Suprapubic skin (tissue), 3 donors: ENCODE measurements around the gene PIGZ.

Experiments
- POLR2AphosphoS5 ChIP-seq, 3 donors: sonication (generic); formaldehyde crosslinking; IDR thresholded peaks; one replicate each; pipeline ENCODE4 v1.6.1; 2017; ENCODE audit warnings: antibody characterized with exemption in 3 of 3
- TF ChIP-seq, protein P1 (sequence below), 2 donors: fragments of 200-600 bp in 1 of 2; fragments of 450-650 bp in 1 of 2; sonication (generic) in 1 of 2; IDR thresholded peaks; one replicate each; pipeline ENCODE4 v1.5.1; 2016 to 2019; ENCODE audit warnings: antibody characterized with exemption in 2 of 2, mild to moderate bottlenecking in 1 of 2, moderate library complexity in 1 of 2

DNA sequence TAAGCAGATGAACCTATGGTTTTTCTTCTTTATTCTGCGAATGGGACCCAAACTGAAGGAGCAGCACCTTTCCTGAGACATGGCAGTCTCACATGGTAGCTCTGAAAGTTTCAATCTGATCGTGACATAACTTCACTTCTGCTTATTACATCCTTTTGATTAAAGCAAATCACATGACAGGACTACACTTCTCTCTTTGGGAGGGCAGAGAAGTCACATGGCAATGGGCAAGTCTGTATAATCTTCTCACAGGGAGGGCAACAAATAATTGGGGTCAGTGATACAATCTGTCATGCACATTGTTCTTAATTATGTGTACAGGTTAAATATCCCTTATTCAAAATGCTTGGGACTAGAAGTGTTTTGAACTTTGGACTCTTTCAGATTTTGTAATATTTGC is 47.9 kb downstream of the PIGZ start:
- TF ChIP-seq, protein P1, sequence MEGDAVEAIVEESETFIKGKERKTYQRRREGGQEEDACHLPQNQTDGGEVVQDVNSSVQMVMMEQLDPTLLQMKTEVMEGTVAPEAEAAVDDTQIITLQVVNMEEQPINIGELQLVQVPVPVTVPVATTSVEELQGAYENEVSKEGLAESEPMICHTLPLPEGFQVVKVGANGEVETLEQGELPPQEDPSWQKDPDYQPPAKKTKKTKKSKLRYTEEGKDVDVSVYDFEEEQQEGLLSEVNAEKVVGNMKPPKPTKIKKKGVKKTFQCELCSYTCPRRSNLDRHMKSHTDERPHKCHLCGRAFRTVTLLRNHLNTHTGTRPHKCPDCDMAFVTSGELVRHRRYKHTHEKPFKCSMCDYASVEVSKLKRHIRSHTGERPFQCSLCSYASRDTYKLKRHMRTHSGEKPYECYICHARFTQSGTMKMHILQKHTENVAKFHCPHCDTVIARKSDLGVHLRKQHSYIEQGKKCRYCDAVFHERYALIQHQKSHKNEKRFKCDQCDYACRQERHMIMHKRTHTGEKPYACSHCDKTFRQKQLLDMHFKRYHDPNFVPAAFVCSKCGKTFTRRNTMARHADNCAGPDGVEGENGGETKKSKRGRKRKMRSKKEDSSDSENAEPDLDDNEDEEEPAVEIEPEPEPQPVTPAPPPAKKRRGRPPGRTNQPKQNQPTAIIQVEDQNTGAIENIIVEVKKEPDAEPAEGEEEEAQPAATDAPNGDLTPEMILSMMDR (IDR thresholded peaks at IDR 0.05), result no peak
- TF ChIP-seq POLR2AphosphoS5 (IDR thresholded peaks at IDR 0.05), result no peak
